ENCODE results near the gene HBD. TPM values are rescaled to one million over a fixed set of nuclear protein-coding genes. Genes with fewer than 3 reads are reported as not detected.

HBD gene
- total and polyA plus RNA-seq, 2 donors (not counting 3 experiments of a cell fraction or from before 2014, with no cell fraction given): not detected

DNA sequence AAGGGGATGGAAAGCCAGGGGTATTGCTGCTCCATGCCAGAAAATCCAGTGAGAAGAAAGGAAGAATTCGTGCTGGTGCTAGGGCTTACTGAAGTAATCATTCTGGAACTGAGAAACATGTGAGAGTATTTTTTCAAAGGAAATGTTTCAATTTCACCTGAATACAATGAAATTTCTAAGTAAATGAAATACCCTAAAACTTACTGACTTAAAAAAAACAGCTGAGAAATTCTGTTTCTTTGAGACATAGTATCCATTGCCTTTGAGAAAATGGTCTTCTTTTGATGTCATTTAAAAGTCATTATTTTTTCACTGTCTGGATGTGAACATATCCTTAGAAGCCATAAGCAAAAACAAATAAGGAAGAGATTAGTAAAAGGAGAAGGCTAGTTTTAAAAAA, 33.7 kb downstream of the HBD start, which contains the start of gene OR51V1:
TSS of gene OR51V1 (minus strand) at position 101 of the 400 bp plus-strand sequence. CDS start at position 101, 0 bp downstream.
- DNase-seq (ENCODE audit: low read depth, low spot score) (no peak), FAIRE-seq (no peak)
- no peak for TF ChIP-seq GATA2 (IDR thresholded peaks at IDR 0.05; ENCODE audit: insufficient read depth, insufficient read length, low read depth, low read length)
- no peak for TF ChIP-seq MAX (IDR thresholded peaks at IDR 0.05; ENCODE audit: insufficient read depth, insufficient read length)
- TF ChIP-seq, protein P1, sequence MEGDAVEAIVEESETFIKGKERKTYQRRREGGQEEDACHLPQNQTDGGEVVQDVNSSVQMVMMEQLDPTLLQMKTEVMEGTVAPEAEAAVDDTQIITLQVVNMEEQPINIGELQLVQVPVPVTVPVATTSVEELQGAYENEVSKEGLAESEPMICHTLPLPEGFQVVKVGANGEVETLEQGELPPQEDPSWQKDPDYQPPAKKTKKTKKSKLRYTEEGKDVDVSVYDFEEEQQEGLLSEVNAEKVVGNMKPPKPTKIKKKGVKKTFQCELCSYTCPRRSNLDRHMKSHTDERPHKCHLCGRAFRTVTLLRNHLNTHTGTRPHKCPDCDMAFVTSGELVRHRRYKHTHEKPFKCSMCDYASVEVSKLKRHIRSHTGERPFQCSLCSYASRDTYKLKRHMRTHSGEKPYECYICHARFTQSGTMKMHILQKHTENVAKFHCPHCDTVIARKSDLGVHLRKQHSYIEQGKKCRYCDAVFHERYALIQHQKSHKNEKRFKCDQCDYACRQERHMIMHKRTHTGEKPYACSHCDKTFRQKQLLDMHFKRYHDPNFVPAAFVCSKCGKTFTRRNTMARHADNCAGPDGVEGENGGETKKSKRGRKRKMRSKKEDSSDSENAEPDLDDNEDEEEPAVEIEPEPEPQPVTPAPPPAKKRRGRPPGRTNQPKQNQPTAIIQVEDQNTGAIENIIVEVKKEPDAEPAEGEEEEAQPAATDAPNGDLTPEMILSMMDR (IDR thresholded peaks at IDR 0.05; ENCODE audit: extremely low read depth in 1 of 2, insufficient read depth in 1 of 2, low read depth in 1 of 2, low read length in 2 of 2): no peak
- no peak for TF ChIP-seq MYC (IDR thresholded peaks at IDR 0.05; ENCODE audit: low read depth, low read length)
- no peak for TF ChIP-seq JUN (IDR thresholded peaks at IDR 0.05; ENCODE audit: borderline replicate concordance, insufficient read depth, insufficient read length, low read depth)
- TF ChIP-seq POLR2A (IDR thresholded peaks at IDR 0.05; ENCODE audit: low read depth, low read length): no peak
- TF ChIP-seq POLR2AphosphoS5 (IDR thresholded peaks at IDR 0.05; ENCODE audit: insufficient read depth, low read depth, low read length): no peak
- TF ChIP-seq EZH2 (IDR thresholded peaks at IDR 0.05; ENCODE audit: borderline replicate concordance, low read depth, low read length, severe bottlenecking): no peak
- no peak for TF ChIP-seq FOS (IDR thresholded peaks at IDR 0.05; ENCODE audit: borderline replicate concordance, insufficient read depth, low read length)
- no peaks in the 10 kb centered on the region for H3K9me3 ChIP-seq (replicated peaks; ENCODE audit: control insufficient read depth, insufficient read depth, low read length)
- no peaks in the 10 kb centered on the region for H3K36me3 ChIP-seq (ENCODE audit: control insufficient read depth in 2 of 2, extremely low read depth in 1 of 2, insufficient read depth in 2 of 2, low read length in 2 of 2)
- no peak within 1 kb of the TSS for H3K4me3 ChIP-seq (replicated peaks in 1 of 3; ENCODE audit: insufficient read depth in 1 of 3, low read depth in 1 of 3, low read length in 3 of 3)
- intact Hi-C loops (cut with micrococcal nuclease): no loop called here
- BruUV-seq (replicated peaks): no TSS peak
- peaks cover 0 to 2% of the 10 kb centered on the region in 2 experiments for H3K27me3 ChIP-seq (ENCODE audit: control insufficient read depth in 2 of 2, insufficient read depth in 2 of 2, low read length in 2 of 2)
- H3K9ac ChIP-seq (replicated peaks; ENCODE audit: extremely low read depth, insufficient read depth, low read length): no peak within 1 kb of the TSS
- no peaks in the 10 kb centered on the region for H3K79me2 ChIP-seq (ENCODE audit: control insufficient read depth, insufficient read depth, low read length)
- no peak within 1 kb of the TSS for H3K4me2 ChIP-seq (ENCODE audit: insufficient read depth, low read length)
- ChIA-PET CTCF (interaction anchor here (1.2 to 3.9 kb wide), 2 partner anchors 90 to 180 kb away, joined by 5 to 39 read pairs; no protein-coding TSS in a partner anchor), POLR2A (no interaction called here)
- no peaks in the 10 kb centered on the region for H3K9me1 ChIP-seq (replicated peaks; ENCODE audit: control insufficient read depth, extremely low read depth, insufficient read depth, low read length)
- no peaks in the 10 kb centered on the region for H4K20me1 ChIP-seq (replicated peaks; ENCODE audit: control insufficient read depth, extremely low read depth, insufficient read depth, low read length)
- H3K4me1 ChIP-seq (ENCODE audit: control insufficient read depth, extremely low read depth, insufficient read depth, low read length): no peaks in the 10 kb centered on the region
- dilution Hi-C loops (cut with MboI; ENCODE audit: extremely low pct_ligation_motif_present, low sequenced_read_pairs): no loop called here
- no peak within 1 kb of the TSS for H3K27ac ChIP-seq (ENCODE audit: insufficient read depth, low read depth, low read length)
- no peak within 1 kb of the TSS for H2AFZ ChIP-seq (ENCODE audit: low read depth, low read length)

Data from endothelial cell of umbilical vein (primary cell).